SHP77 treated with DMSO at 0.1 percent for 48 hours (cell line): ENCODE results near the gene F7.
"Not testable (repeated sequence)": the region's sequence is repeated elsewhere in the genome, so short reads cannot be mapped to it uniquely, and the experiment has no call there.

Source experiments
- DNase-seq: peaks from one replicate; lab custom pipeline; 2025; lab: John Stamatoyannopoulos, UW

F7 gene

GRCh38 chr13:113105032-113105920, at the start of gene F7:
F7 (plus strand) TSS chr13:113105791; CDS start chr13:113105842, 51 bp downstream.
- DNase-seq = no peak

- DNase-seq = no peak
These were observed 48.5 kb upstream of the F7 start for GRCh38 chr13:113057084-113057483.

- DNase-seq = not testable (repeated sequence)
These were observed 48.0 kb upstream of the F7 start for GRCh38 chr13:113057559-113057958.

- no peak for DNase-seq
These were observed 47.2 kb upstream of the F7 start for GRCh38 chr13:113058129-113058987.

- DNase-seq = no peak
These were observed 46.4 kb upstream of the F7 start for GRCh38 chr13:113058988-113059850.

- no peak for DNase-seq
These were observed 45.7 kb upstream of the F7 start for GRCh38 chr13:113059891-113060290.

- DNase-seq = no peak
These were observed 44.9 kb upstream of the F7 start for GRCh38 chr13:113060557-113061270.

GRCh38 chr13:113061271-113061625, 44.3 kb upstream of the F7 start:
- no peak for DNase-seq

- DNase-seq = no peak
These were observed 43.7 kb upstream of the F7 start for GRCh38 chr13:113061796-113062425.

- no peak for DNase-seq
These were observed 42.9 kb upstream of the F7 start for GRCh38 chr13:113062691-113063090.

- no peak for DNase-seq
These were observed 42.5 kb upstream of the F7 start for GRCh38 chr13:113063091-113063491.

- no peak for DNase-seq
These were observed 41.5 kb upstream of the F7 start for GRCh38 chr13:113064000-113064533.

GRCh38 chr13:113064534-113065405, 40.8 kb upstream of the F7 start:
- no peak for DNase-seq

- DNase-seq = no peak
These were observed 40.0 kb upstream of the F7 start for GRCh38 chr13:113065406-113066141.

- DNase-seq = no peak
These were observed 39.5 kb upstream of the F7 start for GRCh38 chr13:113066142-113066455.

- no peak for DNase-seq
These were observed 38.8 kb upstream of the F7 start for GRCh38 chr13:113066746-113067145.

- DNase-seq = no peak
These were observed 35.5 kb upstream of the F7 start for GRCh38 chr13:113069861-113070805.

- no peak for DNase-seq
These were observed 34.7 kb upstream of the F7 start for GRCh38 chr13:113070855-113071254.
